Testis (tissue), 3 donors: ENCODE data around the gene GGT5. TPM values are rescaled to one million over a fixed set of nuclear protein-coding genes. Genes with fewer than 3 reads are reported as not detected.
"Not testable (repeated sequence)": the region's sequence is repeated elsewhere in the genome, so short reads cannot be mapped to it uniquely, and the experiment has no call there.

ENCODE experiments used
- DNase-seq: peaks from one replicate; pipeline ENCODE4 v3.0.0-alpha.2; 2019
- H3K27ac ChIP-seq, 2 donors: fragments of 200-600 bp; sonication (generic); one replicate each; pipeline ENCODE4 v1.5.1; 2019
- H3K27me3 ChIP-seq: fragments of 200-600 bp; sonication (generic); one replicate; pipeline ENCODE4 v1.5.1; 2019
- H3K36me3 ChIP-seq: fragments of 200-600 bp; sonication (generic); one replicate; pipeline ENCODE4 v1.5.1; 2017; ENCODE audit warnings: low read depth; ENCODE audit errors: missing control alignments
- H3K4me1 ChIP-seq: fragments of 200-600 bp; sonication (generic); one replicate; pipeline ENCODE4 v1.5.1; 2019
- H3K4me3 ChIP-seq, 2 donors: fragments of 200-600 bp; sonication (generic); one replicate each; pipeline ENCODE4 v1.5.1; 2017 to 2019
- H3K9me3 ChIP-seq: fragments of 200-600 bp; sonication (generic); one replicate; pipeline ENCODE4 v1.5.1; 2017
- CTCF ChIP-seq, 3 experiments: fragments of 450-650 bp in 2 of 3; fragments of 200-600 bp in 1 of 3; sonication (generic) in 1 of 3; IDR thresholded peaks; one replicate each; pipeline ENCODE4 v1.5.1; 2016 to 2019; ENCODE audit warnings: antibody characterized with exemption in 3 of 3, mild to moderate bottlenecking in 2 of 3, moderate library complexity in 1 of 3
- POLR2A ChIP-seq: fragments of 450-650 bp; IDR thresholded peaks from one replicate; pipeline ENCODE4 v1.6.1; 2017; ENCODE audit warnings: antibody characterized with exemption, mild to moderate bottlenecking, moderate library complexity
- WGBS, 2 donors: methylation state at CpG; one replicate each; pipeline ENCODE4 v1.1.5; 2018; 5-methylcytosine and 5-hydroxymethylcytosine counted together
- intact Hi-C: fragments of 100-400 bp; cut with DNase I; formaldehyde crosslinking; loops from one replicate; pipeline ENCODE4 v1.15.1; 2023; ENCODE audit warnings: low total_unique reads
- polyA plus RNA-seq: library from polyadenylated mRNA; stranded (reverse); fragments of 350-450 nt; fragmentation: Illumina TruSeq; extraction: RNeasy Lipid Tissue Mini Kit (QIAGEN cat#74804); gene quantifications from one replicate; pipeline ENCODE4 v1.2.3, GENCODE V29; 2014; ENCODE audit warnings: low read depth, low replicate concordance; ENCODE audit not compliant: insufficient read depth
- total RNA-seq, 2 donors: library from RNA; depleted of rRNA; stranded (reverse); fragments of >200 nt; gene quantifications; one replicate each; pipeline ENCODE4 v1.2.3, GENCODE V29; 2016

GGT5 gene
- total and polyA plus RNA-seq, 3 donors from 2014 or later = 15.0 to 27.1 (median 22.9) TPM

- H3K4me1 ChIP-seq = peaks cover 24% of the 10 kb centered on the region
- no peaks in the 10 kb centered on the region for H3K27me3 ChIP-seq
- intact Hi-C loops = no loop called here
- H3K36me3 ChIP-seq = no peaks in the 10 kb centered on the region
- no peaks in the 10 kb centered on the region for H3K9me3 ChIP-seq
- 90 to 92% methylated on average over 4 of the region's 4 CpGs for WGBS, 2 donors
- H3K27ac ChIP-seq = no peak overlapping the region
- TF ChIP-seq POLR2A = no peak
- no peak for TF ChIP-seq CTCF (IDR thresholded peaks at IDR 0.05)
- H3K4me3 ChIP-seq = no peak overlapping the region
- DNase-seq = no peak
Measured at GRCh38 chr22:24209687-24210086, 35.2 kb downstream of the GGT5 start.

- Histone ChIP-seq H3K9me3 (no peaks in the 10 kb centered on the region), H3K27me3 (no peaks in the 10 kb centered on the region), H3K4me1 (peaks cover 24% of the 10 kb centered on the region), H3K4me3 (no peak overlapping the region), H3K36me3 (no peaks in the 10 kb centered on the region), H3K27ac (no peak overlapping the region)
- no peak for DNase-seq
- TF ChIP-seq CTCF (IDR thresholded peaks at IDR 0.05) (no peak), POLR2A (no peak)
- intact Hi-C loops = no loop called here
- 87 to 88% methylated on average over 3 of the region's 3 CpGs for WGBS, 2 donors
Measured at GRCh38 chr22:24209016-24209415, 35.9 kb downstream of the GGT5 start.

- no peak overlapping the region for H3K4me3 ChIP-seq
- intact Hi-C loops = no loop called here
- WGBS, 2 donors = 13 to 30% methylated on average over 2 of the region's 2 CpGs
Measured at GRCh38 chr22:24208012-24208749, 36.7 kb downstream of the GGT5 start.

GRCh38 chr22:24207264-24208011 is 37.4 kb downstream of the GGT5 start:
- TF ChIP-seq CTCF (IDR thresholded peaks at IDR 0.05) (no peak), POLR2A (no peak)
- peaks cover 24% of the 10 kb centered on the region for H3K4me1 ChIP-seq
- intact Hi-C loops = no loop called here
- H3K27ac ChIP-seq = peak overlapping the region; percentile 6 to 82
- WGBS, 2 donors = 63 to 68% methylated on average over 8 of the region's 8 CpGs
- H3K9me3 ChIP-seq = no peaks in the 10 kb centered on the region
- no peak for DNase-seq
- H3K27me3 ChIP-seq = no peaks in the 10 kb centered on the region
- H3K4me3 ChIP-seq = no peak overlapping the region
- no peaks in the 10 kb centered on the region for H3K36me3 ChIP-seq

More at GRCh38 chr22:24208012-24208749, 36.7 kb downstream of the GGT5 start:
- Histone ChIP-seq H3K36me3 (no peaks in the 10 kb centered on the region), H3K4me1 (peaks cover 24% of the 10 kb centered on the region), H3K27ac (peak overlapping the region; percentile 6 to 82), H3K9me3 (no peaks in the 10 kb centered on the region), H3K27me3 (no peaks in the 10 kb centered on the region)
- peak; percentile 40 for DNase-seq
- TF ChIP-seq POLR2A (no peak), CTCF (IDR thresholded peaks at IDR 0.05) (no peak)

GRCh38 chr22:24206460-24207263 is 38.2 kb downstream of the GGT5 start:
- H3K4me3 ChIP-seq, H3K9me3 ChIP-seq, H3K36me3 ChIP-seq, DNase-seq, H3K27me3 ChIP-seq, intact Hi-C loops: not testable (repeated sequence)
- WGBS, 2 donors = 64 to 70% methylated on average over 15 of the region's 15 CpGs
- Histone ChIP-seq H3K27ac (peak overlapping the region; percentile 6 to 82), H3K4me1 (peaks cover 24% of the 10 kb centered on the region)
